ENCODE results near the gene CCL4. TPM values are rescaled to one million over a fixed set of nuclear protein-coding genes. Genes with fewer than 3 reads are reported as not detected.
A peak's percentile ranks its signal among the peaks of the same experiment; 100 is the strongest.
"Not testable (repeated sequence)": the region's sequence is repeated elsewhere in the genome, so short reads cannot be mapped to it uniquely, and the experiment has no call there.

CCL4 gene
- total and polyA plus RNA-seq, 4 donors, result 1.7 to 4.6 (median 2.8) TPM

- no peak overlapping the region for H3K27ac ChIP-seq (ENCODE audit: low read depth in 1 of 2, low read length in 2 of 2)
- no peak overlapping the region for H3K9ac ChIP-seq (ENCODE audit: low read depth in 1 of 2, low read length in 2 of 2)
- no peak for DNase-seq (ENCODE audit: low spot score)
- no peaks in the 10 kb centered on the region for H3K9me3 ChIP-seq (ENCODE audit: control insufficient read depth in 4 of 4, low read length in 3 of 4)
- no peak overlapping the region for H3K4me3 ChIP-seq (ENCODE audit: low read depth in 1 of 3, low read length in 3 of 3)
- no peaks in the 10 kb centered on the region for H3K36me3 ChIP-seq (ENCODE audit: control insufficient read depth in 4 of 4, insufficient read depth in 3 of 4, low read depth in 1 of 4, low read length in 3 of 4)
- TF ChIP-seq NR2F2 (IDR thresholded peaks at IDR 0.05) (no peak), RXRA (IDR thresholded peaks at IDR 0.05) (peak; percentile 7 to 21), HNF4A (conservative IDR thresholded peaks at IDR 0.05) (peak in 1 of 2 donors; percentile 19)
- WGBS, result 64% methylated on average over 1 of the region's 1 CpG
- peaks cover 8 to 22% (median 20%) of the 10 kb centered on the region in 4 donors for H3K4me1 ChIP-seq (ENCODE audit: control insufficient read depth in 4 of 4, insufficient read depth in 4 of 4, low read length in 3 of 4)
- H3K27me3 ChIP-seq (ENCODE audit: control insufficient read depth in 4 of 4, insufficient read depth in 4 of 4, low read length in 3 of 4), result no peaks in the 10 kb centered on the region
Observed at GRCh38 chr17:36086791-36087190, 16.8 kb upstream of the CCL4 start.

GRCh38 chr17:36087471-36087870 is 16.2 kb upstream of the CCL4 start:
- H3K4me3 ChIP-seq (ENCODE audit: low read depth in 1 of 3, low read length in 3 of 3); H3K9ac ChIP-seq (ENCODE audit: low read depth in 1 of 2, low read length in 2 of 2); H3K27ac ChIP-seq (ENCODE audit: low read depth in 1 of 2, low read length in 2 of 2); DNase-seq (ENCODE audit: low spot score); H3K36me3 ChIP-seq (ENCODE audit: control insufficient read depth in 4 of 4, insufficient read depth in 3 of 4, low read depth in 1 of 4, low read length in 3 of 4); H3K9me3 ChIP-seq (ENCODE audit: control insufficient read depth in 4 of 4, low read length in 3 of 4); H3K27me3 ChIP-seq (ENCODE audit: control insufficient read depth in 4 of 4, insufficient read depth in 4 of 4, low read length in 3 of 4): not testable (repeated sequence)
- WGBS, result no CpG with 5 or more reads among the region's 3 CpGs
- TF ChIP-seq HNF4A (conservative IDR thresholded peaks at IDR 0.05), result peak in 1 of 2 donors; percentile 13
- H3K4me1 ChIP-seq (ENCODE audit: control insufficient read depth in 4 of 4, insufficient read depth in 4 of 4, low read length in 3 of 4), result peaks cover 8 to 22% (median 20%) of the 10 kb centered on the region in 4 donors

GRCh38 chr17:36087897-36088572 is 15.6 kb upstream of the CCL4 start:
- not testable (repeated sequence) for H3K36me3 ChIP-seq (ENCODE audit: control insufficient read depth in 4 of 4, insufficient read depth in 3 of 4, low read depth in 1 of 4, low read length in 3 of 4); H3K9me3 ChIP-seq (ENCODE audit: control insufficient read depth in 4 of 4, low read length in 3 of 4); H3K9ac ChIP-seq (ENCODE audit: low read depth in 1 of 2, low read length in 2 of 2); DNase-seq (ENCODE audit: low spot score); H3K27ac ChIP-seq (ENCODE audit: low read depth in 1 of 2, low read length in 2 of 2); H3K4me3 ChIP-seq (ENCODE audit: low read depth in 1 of 3, low read length in 3 of 3); H3K27me3 ChIP-seq (ENCODE audit: control insufficient read depth in 4 of 4, insufficient read depth in 4 of 4, low read length in 3 of 4)
- 91% methylated on average over 10 of the region's 10 CpGs for WGBS
- H3K4me1 ChIP-seq (ENCODE audit: control insufficient read depth in 4 of 4, insufficient read depth in 4 of 4, low read length in 3 of 4), result peaks cover 8 to 22% (median 20%) of the 10 kb centered on the region in 4 donors

- no peaks in the 10 kb centered on the region for H3K27me3 ChIP-seq (ENCODE audit: control insufficient read depth in 4 of 4, insufficient read depth in 4 of 4, low read length in 3 of 4)
- no peak overlapping the region for H3K4me3 ChIP-seq (ENCODE audit: low read depth in 1 of 3, low read length in 3 of 3)
- H3K9me3 ChIP-seq (ENCODE audit: control insufficient read depth in 4 of 4, low read length in 3 of 4), result no peaks in the 10 kb centered on the region
- WGBS, result 83% methylated on average over 14 of the region's 14 CpGs
- no peaks in the 10 kb centered on the region for H3K36me3 ChIP-seq (ENCODE audit: control insufficient read depth in 4 of 4, insufficient read depth in 3 of 4, low read depth in 1 of 4, low read length in 3 of 4)
- H3K27ac ChIP-seq (ENCODE audit: low read depth in 1 of 2, low read length in 2 of 2), result peak overlapping the region in 1 of 2 donors; percentile 60
- peaks cover 8 to 22% (median 20%) of the 10 kb centered on the region in 4 donors for H3K4me1 ChIP-seq (ENCODE audit: control insufficient read depth in 4 of 4, insufficient read depth in 4 of 4, low read length in 3 of 4)
- no peak overlapping the region for H3K9ac ChIP-seq (ENCODE audit: low read depth in 1 of 2, low read length in 2 of 2)
- no peak for DNase-seq (ENCODE audit: low spot score)
- TF ChIP-seq RXRA (IDR thresholded peaks at IDR 0.05), result no peak
- TF ChIP-seq FOXA2 (IDR thresholded peaks at IDR 0.05), result no peak
- no peak for TF ChIP-seq TAF1 (conservative IDR thresholded peaks at IDR 0.05)
- TF ChIP-seq REST (IDR thresholded peaks at IDR 0.05), result no peak
- TF ChIP-seq EGR1 (IDR thresholded peaks at IDR 0.05; ENCODE audit: low read depth in 2 of 2), result no peak
- TF ChIP-seq CTCF (IDR thresholded peaks at IDR 0.05; ENCODE audit: low read depth, low read length, missing input control), result no peak
- no peak for TF ChIP-seq MAX (IDR thresholded peaks at IDR 0.05)
- TF ChIP-seq HNF4A (conservative IDR thresholded peaks at IDR 0.05), result no peak
- TF ChIP-seq SP1 (IDR thresholded peaks at IDR 0.05), result no peak
- no peak for TF ChIP-seq GABPA (IDR thresholded peaks at IDR 0.05 in 1 of 2, conservative IDR thresholded peaks at IDR 0.05 in 1 of 2)
- TF ChIP-seq ZBTB33 (IDR thresholded peaks at IDR 0.05), result no peak
- no peak for TF ChIP-seq HNF4G (IDR thresholded peaks at IDR 0.05)
- TF ChIP-seq RAD21 (IDR thresholded peaks at IDR 0.05), result no peak
- no peak for TF ChIP-seq YY1 (IDR thresholded peaks at IDR 0.05)
Observed at GRCh38 chr17:36088670-36089338, 14.8 kb upstream of the CCL4 start.
